HepG2 (cell line): ENCODE measurements around the gene FAM216A. TPM values are rescaled to one million over a fixed set of nuclear protein-coding genes. Genes with fewer than 3 reads are reported as not detected.

Experiments
- ATAC-seq: fragments of 200-7000 bp; cut with Tn5 transposase; 3 replicates; pipeline ENCODE4 v1.9.1; 2020; ENCODE audit warnings: mild to moderate bottlenecking, moderate library complexity
- BruUV-seq: library from RNA; stranded (reverse); fragments of 400-500 nt; replicated peaks from 2 replicates; lab custom pipeline; 2021; lab: Mats Ljungman, UMichigan
- CTCF ChIA-PET: fragments of 300-600 bp; formaldehyde crosslinking; extraction: SDS; loops from one replicate; lab custom pipeline; 2021; ENCODE audit warnings: low total read pairs, inconsistent platforms, low intra/inter-chr PET ratio; lab: Yijun Ruan, JAX
- POLR2A ChIA-PET: fragments of 350-600 bp; sonication (Branson Sonifier 250); formaldehyde crosslinking; loops from one replicate; lab custom pipeline; 2020; ENCODE audit warnings: antibody characterized with exemption, inconsistent platforms; lab: Yijun Ruan, JAX
- DNase-seq: peaks from one replicate; pipeline ENCODE4 v3.0.0-alpha.2; 2015; ENCODE audit warnings: low spot score
- FAIRE-seq: peaks from 3 replicates; lab custom pipeline; 2011; peaks lifted over from hg19 to GRCh38; lab: Jason Lieb, UNC
- H2AFZ ChIP-seq: one replicate; pipeline ENCODE4 v1.6.1; 2011; ENCODE audit warnings: low read length, inconsistent platforms
- H3K27ac ChIP-seq: fragments of 300-600 bp; 3 replicates; pipeline ENCODE4 v1.8.0; 2011; ENCODE audit warnings: mixed run types, mild to moderate bottlenecking, mixed read lengths, low read length, inconsistent platforms; ENCODE audit not compliant: insufficient read depth; ENCODE audit errors: extremely low read length
- H3K27me3 ChIP-seq, 2 experiments: fragments of 200-600 bp in 1 of 2; 2 replicates in 1 of 2; 3 replicates in 1 of 2; pipeline versions ENCODE4 v1.6.0 to v1.8.0; 2011; ENCODE audit warnings: low read length in 2 of 2, mild to moderate bottlenecking in 2 of 2, moderate library complexity in 2 of 2, inconsistent platforms in 1 of 2; ENCODE audit not compliant: insufficient read depth in 2 of 2, control insufficient read depth in 1 of 2
- H3K36me3 ChIP-seq, 2 experiments: fragments of 200-600 bp in 1 of 2; replicated peaks in 1 of 2; 2 replicates in 1 of 2; 3 replicates in 1 of 2; pipeline versions ENCODE4 v1.5.1 to v1.8.0; 2011; ENCODE audit warnings: low read length in 2 of 2, inconsistent platforms in 1 of 2; ENCODE audit not compliant: insufficient read depth in 2 of 2, control insufficient read depth in 1 of 2
- H3K4me1 ChIP-seq: 2 replicates; pipeline ENCODE4 v1.5.1; 2012; ENCODE audit warnings: low read length, inconsistent platforms; ENCODE audit not compliant: insufficient read depth
- H3K4me2 ChIP-seq: 2 replicates; pipeline ENCODE4 v1.6.0; 2011; ENCODE audit warnings: low read depth, low read length, inconsistent platforms
- H3K4me3 ChIP-seq, 3 experiments: fragments of 200-600 bp in 1 of 3; sonication (generic), shearing (Covaris generic) in 1 of 3; replicated peaks in 1 of 3; 2 replicates each; pipeline ENCODE4 v1.5.1; 2011 to 2016; ENCODE audit warnings: low read length in 3 of 3, inconsistent platforms in 2 of 3, low read depth in 2 of 3, mild to moderate bottlenecking in 2 of 3, control low read depth in 1 of 3, mixed read lengths in 1 of 3; ENCODE audit not compliant: insufficient read depth in 1 of 3
- H3K79me2 ChIP-seq: one replicate; pipeline ENCODE4 v1.6.1; 2011; ENCODE audit warnings: low read length, inconsistent platforms; ENCODE audit not compliant: insufficient read depth
- H3K9ac ChIP-seq: 2 replicates; pipeline ENCODE4 v1.6.0; 2011; ENCODE audit warnings: mild to moderate bottlenecking, low read depth, low read length, inconsistent platforms; ENCODE audit not compliant: insufficient read depth
- H3K9me3 ChIP-seq: 2 replicates; pipeline ENCODE4 v1.5.1; 2012; ENCODE audit warnings: mild to moderate bottlenecking, low read length
- H4K20me1 ChIP-seq: 2 replicates; pipeline ENCODE4 v1.6.0; 2011; ENCODE audit warnings: inconsistent platforms, mild to moderate bottlenecking, low read length, moderate library complexity; ENCODE audit not compliant: insufficient read depth
- JUND ChIP-seq: sonication (generic); formaldehyde crosslinking; IDR thresholded peaks from 2 replicates; pipeline ENCODE4 v1.8.0; 2022; ENCODE audit warnings: mild to moderate bottlenecking, missing genetic modification reagents
- KAT8 ChIP-seq: IDR thresholded peaks from 2 replicates; pipeline ENCODE4 v1.6.1; 2016; ENCODE audit warnings: missing genetic modification reagents, missing compliant biosample characterization
- ZNF121 ChIP-seq: sonication (generic); formaldehyde crosslinking; IDR thresholded peaks from 2 replicates; pipeline ENCODE4 v1.5.0; 2020; ENCODE audit warnings: mild to moderate bottlenecking, missing genetic modification reagents
- WGBS: methylation state at CpG from one replicate; pipeline ENCODE4 v1.1.6; 2017; ENCODE audit warnings: low lambda C conversion rate; 5-methylcytosine and 5-hydroxymethylcytosine counted together
- in situ Hi-C: cut with HindIII; loops from 2 replicates; pipeline ENCODE4 v1.10.0; 2017; ENCODE audit warnings: low pct_unique_long_range_greater_than_20kb; ENCODE audit not compliant: extremely low pct_ligation_motif_present
- intact Hi-C: fragments of 100-400 bp; cut with micrococcal nuclease; formaldehyde crosslinking; loops from one replicate; pipeline ENCODE4 v1.10.0; 2022; ENCODE audit not compliant: unreplicated experiment
- polyA plus RNA-seq, 8 experiments: library from polyadenylated mRNA; depleted of rRNA in 3 of 8; stranded (reverse) in 7 of 8; unstranded in 1 of 8; fragments of >200 nt; fragmentation: Illumina TruSeq in 4 of 8; extraction: Trizol in 4 of 8; gene quantifications; 2 replicates each; pipeline versions ENCODE4 v1.2.1 to v1.2.3, GENCODE V29; 2011 to 2016; ENCODE audit warnings: low read depth in 4 of 8, missing spikeins in 1 of 8, mixed read lengths in 1 of 8; ENCODE audit not compliant: insufficient read depth in 1 of 8
- total RNA-seq, 5 experiments: library from RNA; depleted of rRNA; stranded (reverse); fragments of >200 nt; fragmentation: Illumina TruSeq; extraction: Trizol; gene quantifications; 2 replicates each; pipeline ENCODE4 v1.2.3, GENCODE V29; 2016; ENCODE audit warnings: low read depth in 1 of 5
- TF ChIP-seq, protein P1 (sequence below): sonication (generic); formaldehyde crosslinking; IDR thresholded peaks from 2 replicates; pipeline ENCODE4 v1.4.0; 2020; ENCODE audit warnings: mild to moderate bottlenecking, missing genetic modification reagents

FAM216A gene
- total and polyA plus RNA-seq, 2 of the 13 experiments (the other 11 are each of a cell fraction or from before 2014, with no cell fraction given), result 20.3 to 31.2 TPM

- TF ChIP-seq, protein P1, sequence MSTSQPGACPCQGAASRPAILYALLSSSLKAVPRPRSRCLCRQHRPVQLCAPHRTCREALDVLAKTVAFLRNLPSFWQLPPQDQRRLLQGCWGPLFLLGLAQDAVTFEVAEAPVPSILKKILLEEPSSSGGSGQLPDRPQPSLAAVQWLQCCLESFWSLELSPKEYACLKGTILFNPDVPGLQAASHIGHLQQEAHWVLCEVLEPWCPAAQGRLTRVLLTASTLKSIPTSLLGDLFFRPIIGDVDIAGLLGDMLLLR, result no peak
- TF ChIP-seq, all 625 proteins: peak for 0
Measured at GRCh38 chr12:110513842-110514241, 45.2 kb downstream of the FAM216A start (continued).

GRCh38 chr12:110514363-110514762, 45.7 kb downstream of the FAM216A start:
- POLR2A ChIA-PET, result no interaction called here
- BruUV-seq, result no TSS peak

GRCh38 chr12:110516995-110517394, 48.4 kb downstream of the FAM216A start:
- H3K9ac ChIP-seq, result no peak overlapping the region
- no peaks in the 10 kb centered on the region for H3K36me3 ChIP-seq
- no peak overlapping the region for H3K4me3 ChIP-seq
- in situ Hi-C loops (no loop called here), intact Hi-C loops (no loop called here)
- ATAC-seq (no peak), FAIRE-seq (no peak), DNase-seq (no peak)
- no peak overlapping the region for H2AFZ ChIP-seq
- POLR2A ChIA-PET, result no interaction called here
- H3K4me2 ChIP-seq, result no peak overlapping the region
- no peaks in the 10 kb centered on the region for H3K4me1 ChIP-seq
- H4K20me1 ChIP-seq, result no peaks in the 10 kb centered on the region
- TF ChIP-seq ZNF121 (peak; percentile 82), JUND (CRISPR knock-in tag) (no peak)
- H3K27ac ChIP-seq, result no peak overlapping the region
- no peaks in the 10 kb centered on the region for H3K79me2 ChIP-seq
- BruUV-seq, result no TSS peak
- no peaks in the 10 kb centered on the region for H3K9me3 ChIP-seq
- WGBS, result 58% methylated on average over 3 of the region's 3 CpGs
- H3K27me3 ChIP-seq, result no peaks in the 10 kb centered on the region
- CTCF ChIA-PET, result no interaction called here

More at GRCh38 chr12:110514363-110514762, 45.7 kb downstream of the FAM216A start:
- Histone ChIP-seq H3K4me1 (no peaks in the 10 kb centered on the region), H3K4me3 (no peak overlapping the region), H4K20me1 (no peaks in the 10 kb centered on the region), H3K9me3 (no peaks in the 10 kb centered on the region), H3K36me3 (no peaks in the 10 kb centered on the region), H3K79me2 (no peaks in the 10 kb centered on the region), H3K9ac (no peak overlapping the region), H3K27me3 (no peaks in the 10 kb centered on the region), H3K27ac (no peak overlapping the region), H2AFZ (no peak overlapping the region), H3K4me2 (no peak overlapping the region)
- 4% methylated on average over 1 of the region's 1 CpG for WGBS
- FAIRE-seq, result no peak
- in situ Hi-C loops, result loop anchor here (5.0 kb wide), 1 partner anchor 88 kb away; no protein-coding TSS in a partner anchor
- intact Hi-C loops, result no loop called here
- DNase-seq, result no peak
- CTCF ChIA-PET, result no interaction called here
- no peak for TF ChIP-seq KAT8
- no peak for ATAC-seq
